Mesenchymal stem cell (in vitro differentiated cells and primary cell): ENCODE results near the gene SYT8.

Experiments
- DNase-seq: peaks from one replicate; pipeline ENCODE4 v3.0.0-alpha.2; 2013
- H2AFZ ChIP-seq: one replicate; pipeline ENCODE4 v1.6.1; 2013; ENCODE audit warnings: low read depth, mild to moderate bottlenecking, control low read depth, inconsistent platforms, low read length, moderate library complexity
- H2AK5ac ChIP-seq: 2 replicates; pipeline ENCODE4 v1.6.1; 2013; ENCODE audit warnings: low read length, moderate library complexity, mild to moderate bottlenecking, inconsistent platforms; ENCODE audit not compliant: severe bottlenecking
- H2BK120ac ChIP-seq: one replicate; pipeline ENCODE4 v1.6.1; 2013; ENCODE audit warnings: low read depth, mild to moderate bottlenecking, inconsistent platforms, low read length, moderate library complexity
- H2BK12ac ChIP-seq, 2 experiments: one replicate each; pipeline ENCODE4 v1.6.1; 2013; ENCODE audit warnings: inconsistent platforms in 2 of 2, low read length in 2 of 2, mild to moderate bottlenecking in 2 of 2, moderate library complexity in 2 of 2, control low read depth in 1 of 2
- H2BK15ac ChIP-seq: one replicate; pipeline ENCODE4 v1.6.1; 2013; ENCODE audit warnings: mild to moderate bottlenecking, low read depth, inconsistent platforms; ENCODE audit not compliant: poor library complexity, severe bottlenecking
- H2BK5ac ChIP-seq: 2 replicates; pipeline ENCODE4 v1.6.1; 2013; ENCODE audit warnings: low read depth, mild to moderate bottlenecking, low read length, control low read depth, inconsistent platforms; ENCODE audit not compliant: poor library complexity, severe bottlenecking
- H3K14ac ChIP-seq, 2 experiments: one replicate each; pipeline ENCODE4 v1.6.1; 2013; ENCODE audit warnings: inconsistent platforms in 2 of 2, low read length in 2 of 2, control low read depth in 1 of 2, mild to moderate bottlenecking in 1 of 2, moderate library complexity in 1 of 2
- H3K18ac ChIP-seq, 2 experiments: one replicate each; pipeline ENCODE4 v1.6.1; 2013; ENCODE audit warnings: inconsistent platforms in 2 of 2, low read length in 2 of 2, control low read depth in 1 of 2, low read depth in 1 of 2, mild to moderate bottlenecking in 1 of 2
- H3K23ac ChIP-seq, 2 experiments: one replicate each; pipeline ENCODE4 v1.6.1; 2013; ENCODE audit warnings: inconsistent platforms in 2 of 2, low read length in 2 of 2, mild to moderate bottlenecking in 2 of 2, moderate library complexity in 2 of 2, control low read depth in 1 of 2
- H3K27ac ChIP-seq: 2 replicates; pipeline ENCODE4 v1.5.1; 2013; ENCODE audit warnings: mild to moderate bottlenecking, moderate library complexity, low read length, control low read depth, inconsistent platforms; ENCODE audit not compliant: poor library complexity, severe bottlenecking
- H3K27me3 ChIP-seq, 2 experiments: 2 replicates each; pipeline versions ENCODE4 v1.6.1 to v1.7.0; 2013; ENCODE audit warnings: low read length in 2 of 2, mild to moderate bottlenecking in 2 of 2, moderate library complexity in 2 of 2, control low read depth in 1 of 2, inconsistent platforms in 1 of 2; ENCODE audit not compliant: control insufficient read depth in 1 of 2, insufficient read depth in 1 of 2
- H3K36me3 ChIP-seq, 2 experiments: 2 replicates each; pipeline versions ENCODE4 v1.6.1 to v1.7.0; 2013; ENCODE audit warnings: low read length in 2 of 2, control low read depth in 1 of 2, inconsistent platforms in 1 of 2, low read depth in 1 of 2, mild to moderate bottlenecking in 1 of 2; ENCODE audit not compliant: insufficient read depth in 2 of 2, control insufficient read depth in 1 of 2
- H3K4ac ChIP-seq, 2 experiments: one replicate each; pipeline ENCODE4 v1.6.1; 2013; ENCODE audit warnings: inconsistent platforms in 2 of 2, low read length in 2 of 2, mild to moderate bottlenecking in 2 of 2, moderate library complexity in 2 of 2, control low read depth in 1 of 2, low read depth in 1 of 2
- H3K4me1 ChIP-seq: 2 replicates; pipeline ENCODE4 v1.6.1; 2013; ENCODE audit warnings: low read depth, low read length, control low read depth; ENCODE audit not compliant: control insufficient read depth, insufficient read depth
- H3K4me2 ChIP-seq: 2 replicates; pipeline ENCODE4 v1.6.1; 2013; ENCODE audit warnings: low read length, mild to moderate bottlenecking, inconsistent platforms; ENCODE audit not compliant: poor library complexity, severe bottlenecking
- H3K4me3 ChIP-seq, 2 experiments: 2 replicates each; pipeline versions ENCODE4 v1.5.1 to v1.7.0; 2013; ENCODE audit warnings: low read length in 2 of 2, mild to moderate bottlenecking in 2 of 2, control low read depth in 1 of 2, low read depth in 1 of 2; ENCODE audit not compliant: insufficient read depth in 1 of 2
- H3K79me1 ChIP-seq: replicated peaks from 2 replicates; pipeline ENCODE4 v1.6.1; 2013; ENCODE audit warnings: mild to moderate bottlenecking, control low read depth, low read length, inconsistent platforms; ENCODE audit not compliant: poor library complexity, severe bottlenecking
- H3K9ac ChIP-seq: 2 replicates; pipeline ENCODE4 v1.7.0; 2013; ENCODE audit warnings: mild to moderate bottlenecking, low read length, moderate library complexity
- H3K9me3 ChIP-seq: 2 replicates; pipeline ENCODE4 v1.7.0; 2013; ENCODE audit warnings: mild to moderate bottlenecking, low read length; ENCODE audit not compliant: control insufficient read depth
- H4K8ac ChIP-seq: one replicate; pipeline ENCODE4 v1.6.1; 2013; ENCODE audit warnings: inconsistent platforms, mild to moderate bottlenecking, low read length, moderate library complexity
- H4K91ac ChIP-seq: one replicate; pipeline ENCODE4 v1.6.1; 2013; ENCODE audit warnings: mild to moderate bottlenecking, low read length, inconsistent platforms
- WGBS: methylation state at CpG from one replicate; pipeline ENCODE4 v1.1.7; 2013; ENCODE audit warnings: mixed read lengths; 5-methylcytosine and 5-hydroxymethylcytosine counted together

The SYT8 gene

GRCh38 chr11:1845561-1846452 is 11.0 kb downstream of the SYT8 start:
- peak overlapping the region; percentile 15 for H2BK5ac ChIP-seq
- H4K8ac ChIP-seq: no peak overlapping the region
- H3K14ac ChIP-seq: no peak overlapping the region
- no peaks in the 10 kb centered on the region for H3K9me3 ChIP-seq
- peaks cover 14% of the 10 kb centered on the region for H3K4me1 ChIP-seq
- H2AFZ ChIP-seq: no peak overlapping the region
- no peak for DNase-seq
- no peak overlapping the region for H3K9ac ChIP-seq
- no peak overlapping the region for H3K27ac ChIP-seq
- peak overlapping the region; percentile 56 to 88 for H2BK12ac ChIP-seq
- H2AK5ac ChIP-seq: no peak overlapping the region
- H2BK15ac ChIP-seq: peak overlapping the region; percentile 26
- H4K91ac ChIP-seq: peak overlapping the region; percentile 72
- no peak overlapping the region for H3K23ac ChIP-seq
- H3K27me3 ChIP-seq: peaks cover 8 to 17% of the 10 kb centered on the region in 2 experiments
- 92% methylated on average over 19 of the region's 21 CpGs for WGBS
- peak overlapping the region in 1 of 2 experiments; percentile 60 for H3K18ac ChIP-seq
- no peaks in the 10 kb centered on the region for H3K79me1 ChIP-seq
- peak overlapping the region; percentile 12 to 54 for H3K4ac ChIP-seq
- peak overlapping the region; percentile 73 for H2BK120ac ChIP-seq
- H3K36me3 ChIP-seq: no peaks in the 10 kb centered on the region
- H3K4me2 ChIP-seq: no peak overlapping the region
- H3K4me3 ChIP-seq: no peak overlapping the region

- WGBS: 93% methylated on average over 9 of the region's 9 CpGs
- no peak overlapping the region for H2AK5ac ChIP-seq
- no peak overlapping the region for H2BK15ac ChIP-seq
- no peaks in the 10 kb centered on the region for H3K36me3 ChIP-seq
- no peaks in the 10 kb centered on the region for H3K79me1 ChIP-seq
- peak overlapping the region; percentile 22 for H4K91ac ChIP-seq
- no peaks in the 10 kb centered on the region for H3K9me3 ChIP-seq
- no peak overlapping the region for H3K9ac ChIP-seq
- H2BK12ac ChIP-seq: peak overlapping the region; percentile 12 to 43
- no peak overlapping the region for H2BK120ac ChIP-seq
- no peak overlapping the region for H3K27ac ChIP-seq
- H3K23ac ChIP-seq: no peak overlapping the region
- no peak overlapping the region for H3K4me3 ChIP-seq
- H3K4me1 ChIP-seq: peaks cover 14% of the 10 kb centered on the region
- H3K18ac ChIP-seq: no peak overlapping the region
- H2AFZ ChIP-seq: no peak overlapping the region
- no peak overlapping the region for H3K4me2 ChIP-seq
- H3K14ac ChIP-seq: no peak overlapping the region
- no peak overlapping the region for H2BK5ac ChIP-seq
- H3K27me3 ChIP-seq: peaks cover 8 to 17% of the 10 kb centered on the region in 2 experiments
- no peak overlapping the region for H4K8ac ChIP-seq
- DNase-seq: no peak
- no peak overlapping the region for H3K4ac ChIP-seq
Observed at GRCh38 chr11:1846453-1846932, 11.7 kb downstream of the SYT8 start.

- no peaks in the 10 kb centered on the region for H3K79me1 ChIP-seq
- no peak overlapping the region for H3K18ac ChIP-seq
- H3K4me3 ChIP-seq: no peak overlapping the region
- peak overlapping the region in 1 of 2 experiments; percentile 62 for H3K14ac ChIP-seq
- no peak overlapping the region for H2AFZ ChIP-seq
- no peak for DNase-seq
- H3K23ac ChIP-seq: no peak overlapping the region
- H3K9me3 ChIP-seq: no peaks in the 10 kb centered on the region
- no peak overlapping the region for H3K4ac ChIP-seq
- no peak overlapping the region for H3K4me2 ChIP-seq
- H3K27ac ChIP-seq: no peak overlapping the region
- no peak overlapping the region for H4K8ac ChIP-seq
- H3K27me3 ChIP-seq: peaks cover 8 to 17% of the 10 kb centered on the region in 2 experiments
- no peaks in the 10 kb centered on the region for H3K36me3 ChIP-seq
- H2BK12ac ChIP-seq: peak overlapping the region; percentile 24 to 32
- H3K4me1 ChIP-seq: peaks cover 14% of the 10 kb centered on the region
- H4K91ac ChIP-seq: peak overlapping the region; percentile 43
- no peak overlapping the region for H2BK5ac ChIP-seq
- no peak overlapping the region for H2BK15ac ChIP-seq
- no peak overlapping the region for H2AK5ac ChIP-seq
- H2BK120ac ChIP-seq: no peak overlapping the region
- WGBS: 96% methylated on average over 34 of the region's 34 CpGs
- no peak overlapping the region for H3K9ac ChIP-seq
Observed at GRCh38 chr11:1847006-1847735, 12.4 kb downstream of the SYT8 start.
